ENCODE measurements around the gene NXNL2. TPM values are rescaled to one million over a fixed set of nuclear protein-coding genes. Genes with fewer than 3 reads are reported as not detected.

Gene NXNL2
- under 1 TPM; 0.15 to 0.22 TPM for polyA plus RNA-seq

DNA sequence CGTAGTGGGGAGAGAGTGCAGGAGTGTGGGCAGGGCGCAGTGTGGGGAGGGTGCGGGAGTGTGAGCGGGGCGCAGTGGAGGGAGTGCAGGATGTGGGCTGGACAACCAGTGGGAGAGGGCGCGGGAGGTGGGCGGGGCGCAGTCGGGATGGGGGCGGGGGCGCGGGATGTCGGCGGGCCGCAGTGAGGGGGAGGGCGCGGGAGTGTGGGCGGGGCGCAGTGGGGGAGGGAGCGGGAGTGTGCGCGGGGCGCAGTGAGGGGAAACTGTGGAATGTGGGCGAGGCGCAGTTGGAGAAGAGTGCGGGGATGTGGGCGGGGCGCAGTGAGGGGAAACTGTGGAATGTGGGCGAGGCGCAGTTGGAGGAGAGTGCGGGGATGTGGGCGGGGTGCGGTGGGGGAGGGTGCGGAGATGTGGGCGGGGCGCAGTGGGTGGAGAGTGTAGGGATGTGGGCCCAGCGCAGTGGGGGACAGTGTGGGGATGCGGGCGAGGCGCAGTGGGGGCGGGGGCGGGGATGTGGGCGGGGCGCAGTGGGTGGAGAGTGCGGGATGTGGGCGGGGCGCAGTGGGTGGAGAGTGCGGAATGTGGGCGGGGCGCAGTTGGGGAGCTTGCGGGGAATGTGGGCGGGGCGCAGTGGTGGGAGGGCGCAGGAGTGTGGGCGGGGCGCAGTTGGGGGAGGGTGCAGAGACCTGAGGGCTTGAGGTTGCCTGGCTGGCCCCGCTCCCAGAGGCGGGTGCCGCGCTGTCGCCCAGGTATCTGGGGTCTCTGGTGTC lies at the start of gene NXNL2:
NXNL2 (plus strand) TSS at position 723 of the 770 bp plus-strand sequence. CDS start 257 bp downstream, outside the sequence.
- Histone ChIP-seq H3K4me3 (ENCODE audit: low read depth in 1 of 2, low read length in 2 of 2) (peak within 1 kb of the TSS; percentile 37 to 49), H3K36me3 (ENCODE audit: control insufficient read depth in 2 of 2, insufficient read depth in 2 of 2, low read length in 1 of 2) (no peaks in the 10 kb centered on the region), H3K4me1 (ENCODE audit: control insufficient read depth in 2 of 2, insufficient read depth in 2 of 2, low read length in 1 of 2) (peaks cover 11% of the 10 kb centered on the region in 2 donors), H3K27ac (ENCODE audit: low read depth in 2 of 2, low read length in 1 of 2) (peak within 1 kb of the TSS; percentile 34 to 48), H3K27me3 (ENCODE audit: control insufficient read depth in 1 of 2, insufficient read depth in 2 of 2, low read length in 2 of 2) (peaks cover 0 to 3% of the 10 kb centered on the region in 2 donors), H3K9me3 (ENCODE audit: control insufficient read depth in 2 of 2, insufficient read depth in 1 of 2, low read depth in 1 of 2, low read length in 1 of 2) (no peaks in the 10 kb centered on the region)
- WGBS, 2 donors: 1 to 4% methylated on average over 46 to 62 of the region's 62 CpGs

DNA sequence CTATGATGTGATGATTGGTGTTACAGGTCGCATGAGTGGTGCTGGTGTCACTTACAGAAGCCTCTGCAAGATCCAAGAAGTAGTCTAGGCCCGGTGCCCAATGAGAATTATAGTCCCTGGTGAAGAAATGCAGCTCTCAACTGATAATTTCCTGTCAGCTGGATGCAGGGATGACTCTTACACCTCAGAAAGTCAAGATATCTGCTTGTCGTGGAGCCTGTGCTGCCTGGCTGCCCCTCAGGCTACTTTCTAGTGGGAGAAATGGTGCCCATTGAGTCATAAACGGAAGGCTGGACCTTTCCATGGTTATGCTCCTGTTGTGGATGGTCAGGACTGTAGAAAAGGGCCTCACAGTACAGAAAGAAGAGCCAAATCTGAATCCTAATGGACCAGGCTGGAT lies 46.8 kb upstream of the NXNL2 start:
- Histone ChIP-seq H3K4me1 (ENCODE audit: control insufficient read depth in 2 of 2, insufficient read depth in 2 of 2, low read length in 1 of 2) (no peaks in the 10 kb centered on the region), H3K27me3 (ENCODE audit: control insufficient read depth in 1 of 2, insufficient read depth in 2 of 2, low read length in 2 of 2) (no peaks in the 10 kb centered on the region), H3K9me3 (ENCODE audit: control insufficient read depth in 2 of 2, insufficient read depth in 1 of 2, low read depth in 1 of 2, low read length in 1 of 2) (no peaks in the 10 kb centered on the region), H3K36me3 (ENCODE audit: control insufficient read depth in 2 of 2, insufficient read depth in 2 of 2, low read length in 1 of 2) (no peaks in the 10 kb centered on the region), H3K27ac (ENCODE audit: low read depth in 2 of 2, low read length in 1 of 2) (no peak overlapping the region), H3K4me3 (ENCODE audit: low read depth in 1 of 2, low read length in 2 of 2) (no peak overlapping the region)
- WGBS, 2 donors: 91 to 96% methylated on average over 4 of the region's 4 CpGs

DNA sequence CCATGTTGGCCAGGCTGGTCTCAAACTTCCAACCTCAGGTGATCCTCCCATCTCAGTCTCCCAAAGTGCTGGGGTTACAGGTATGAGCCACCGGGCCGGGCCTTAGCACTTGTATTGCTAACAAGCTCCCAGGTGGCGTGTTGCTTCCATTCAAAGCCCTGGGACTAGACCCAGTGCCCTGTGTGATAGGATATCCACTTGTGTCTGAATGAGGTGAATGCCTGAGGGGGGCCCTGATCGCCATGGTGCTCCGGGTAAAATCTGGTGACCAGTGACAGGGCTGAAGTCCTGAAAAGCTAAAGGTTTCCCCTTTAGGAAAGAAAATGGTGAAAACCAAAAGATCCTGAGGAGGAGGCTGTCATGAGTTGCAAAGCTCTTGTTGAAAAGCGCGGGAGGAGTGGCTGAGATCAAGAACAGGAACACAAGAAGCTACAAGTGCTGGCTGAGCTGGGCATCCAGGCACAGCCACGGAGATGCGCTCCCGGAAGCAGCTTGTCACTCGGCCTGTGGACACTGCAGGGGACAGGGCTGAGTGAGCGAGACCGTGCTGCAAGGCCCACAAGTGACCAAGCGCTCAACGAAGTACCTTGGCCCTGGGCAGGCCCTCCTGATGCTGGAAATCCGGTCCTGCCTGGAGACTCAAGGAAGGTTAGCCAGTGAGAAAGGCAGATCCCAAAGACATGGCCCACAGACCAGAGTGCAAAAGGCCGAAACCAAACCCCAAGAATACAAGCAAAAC lies 39.8 kb upstream of the NXNL2 start:
- H3K27ac ChIP-seq (ENCODE audit: low read depth in 2 of 2, low read length in 1 of 2): no peak overlapping the region
- no peaks in the 10 kb centered on the region for H3K9me3 ChIP-seq (ENCODE audit: control insufficient read depth in 2 of 2, insufficient read depth in 1 of 2, low read depth in 1 of 2, low read length in 1 of 2)
- 94 to 95% methylated on average over 17 of the region's 17 CpGs for WGBS, 2 donors
- H3K4me3 ChIP-seq (ENCODE audit: low read depth in 1 of 2, low read length in 2 of 2): no peak overlapping the region
- no peaks in the 10 kb centered on the region for H3K36me3 ChIP-seq (ENCODE audit: control insufficient read depth in 2 of 2, insufficient read depth in 2 of 2, low read length in 1 of 2)
- H3K4me1 ChIP-seq (ENCODE audit: control insufficient read depth in 2 of 2, insufficient read depth in 2 of 2, low read length in 1 of 2): no peaks in the 10 kb centered on the region
- no peaks in the 10 kb centered on the region for H3K27me3 ChIP-seq (ENCODE audit: control insufficient read depth in 1 of 2, insufficient read depth in 2 of 2, low read length in 2 of 2)

DNA sequence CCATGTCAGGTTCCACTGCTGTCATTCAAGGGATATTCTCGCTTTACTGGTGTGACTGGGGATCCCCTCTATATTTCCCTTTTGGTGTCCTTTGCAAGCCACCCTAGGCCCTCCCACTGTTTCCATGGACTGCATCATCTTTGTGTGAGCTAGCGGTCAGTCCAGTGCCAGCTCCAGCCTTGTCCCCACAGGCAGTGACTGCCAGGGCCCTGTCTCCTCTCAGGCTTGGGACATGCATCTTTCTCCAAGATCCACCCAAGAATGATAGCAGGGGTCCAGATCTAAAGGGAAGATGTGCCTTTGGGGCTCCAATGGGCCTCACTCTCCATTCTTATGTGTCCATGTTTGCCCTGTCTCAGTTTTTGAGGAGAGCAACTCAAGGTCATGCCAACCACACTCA lies 37.8 kb upstream of the NXNL2 start:
- H3K4me3 ChIP-seq (ENCODE audit: low read depth in 1 of 2, low read length in 2 of 2): no peak overlapping the region
- H3K27me3 ChIP-seq (ENCODE audit: control insufficient read depth in 1 of 2, insufficient read depth in 2 of 2, low read length in 2 of 2): no peaks in the 10 kb centered on the region
- H3K9me3 ChIP-seq (ENCODE audit: control insufficient read depth in 2 of 2, insufficient read depth in 1 of 2, low read depth in 1 of 2, low read length in 1 of 2): no peaks in the 10 kb centered on the region
- no peaks in the 10 kb centered on the region for H3K4me1 ChIP-seq (ENCODE audit: control insufficient read depth in 2 of 2, insufficient read depth in 2 of 2, low read length in 1 of 2)
- no peak overlapping the region for H3K27ac ChIP-seq (ENCODE audit: low read depth in 2 of 2, low read length in 1 of 2)
- no peaks in the 10 kb centered on the region for H3K36me3 ChIP-seq (ENCODE audit: control insufficient read depth in 2 of 2, insufficient read depth in 2 of 2, low read length in 1 of 2)
- 92 to 100% methylated on average over 2 of the region's 2 CpGs for WGBS, 2 donors

DNA sequence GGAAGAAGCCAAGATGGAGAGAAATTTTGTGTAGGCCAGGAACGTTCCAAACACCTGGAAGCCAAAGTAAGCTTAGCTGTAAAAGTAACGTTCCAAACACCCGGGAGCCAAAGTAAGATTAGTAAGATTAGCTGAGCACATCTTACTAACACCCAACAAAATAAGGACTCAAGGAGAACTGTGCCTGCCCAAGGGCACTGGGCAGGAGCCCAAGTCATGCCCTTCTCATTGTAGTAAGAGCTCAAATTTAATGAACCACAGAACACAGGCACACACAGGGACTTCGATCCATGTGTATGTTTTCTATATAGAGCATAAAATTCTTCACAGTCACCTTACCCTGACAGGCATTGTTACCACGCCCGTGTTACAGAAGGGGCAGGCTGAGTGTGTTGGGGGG lies 36.1 kb upstream of the NXNL2 start:
- H3K36me3 ChIP-seq (ENCODE audit: control insufficient read depth in 2 of 2, insufficient read depth in 2 of 2, low read length in 1 of 2): no peaks in the 10 kb centered on the region
- H3K4me3 ChIP-seq (ENCODE audit: low read depth in 1 of 2, low read length in 2 of 2): no peak overlapping the region
- no peaks in the 10 kb centered on the region for H3K27me3 ChIP-seq (ENCODE audit: control insufficient read depth in 1 of 2, insufficient read depth in 2 of 2, low read length in 2 of 2)
- WGBS, 2 donors: 51 to 70% methylated on average over 6 of the region's 6 CpGs
- no peak overlapping the region for H3K27ac ChIP-seq (ENCODE audit: low read depth in 2 of 2, low read length in 1 of 2)
- no peaks in the 10 kb centered on the region for H3K4me1 ChIP-seq (ENCODE audit: control insufficient read depth in 2 of 2, insufficient read depth in 2 of 2, low read length in 1 of 2)
- H3K9me3 ChIP-seq (ENCODE audit: control insufficient read depth in 2 of 2, insufficient read depth in 1 of 2, low read depth in 1 of 2, low read length in 1 of 2): peaks cover 0 to 4% of the 10 kb centered on the region in 2 donors

DNA sequence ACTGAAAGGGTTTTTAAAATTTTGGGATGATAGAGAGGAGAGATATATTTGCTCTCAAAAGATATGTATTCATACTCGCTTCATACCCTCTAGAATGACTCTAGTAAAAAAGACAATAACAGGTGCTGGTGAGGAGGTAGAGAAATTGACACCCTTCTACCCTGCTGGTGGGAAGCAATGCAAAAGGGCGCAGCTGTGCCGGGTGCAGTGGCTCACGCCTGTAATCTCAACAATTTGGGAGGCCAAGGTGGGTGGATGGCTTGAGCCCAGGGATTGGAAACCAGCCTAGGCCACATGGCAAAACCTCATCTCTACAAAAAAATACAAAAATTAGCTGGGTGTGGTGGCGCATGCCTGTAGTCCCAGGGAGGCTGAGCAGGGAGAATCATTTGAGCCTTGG lies 33.9 kb upstream of the NXNL2 start:
- H3K36me3 ChIP-seq (ENCODE audit: control insufficient read depth in 2 of 2, insufficient read depth in 2 of 2, low read length in 1 of 2): no peaks in the 10 kb centered on the region
- no peak overlapping the region for H3K4me3 ChIP-seq (ENCODE audit: low read depth in 1 of 2, low read length in 2 of 2)
- 93 to 95% methylated on average over 5 of the region's 5 CpGs for WGBS, 2 donors
- H3K27ac ChIP-seq (ENCODE audit: low read depth in 2 of 2, low read length in 1 of 2): no peak overlapping the region
- H3K27me3 ChIP-seq (ENCODE audit: control insufficient read depth in 1 of 2, insufficient read depth in 2 of 2, low read length in 2 of 2): no peaks in the 10 kb centered on the region
- no peaks in the 10 kb centered on the region for H3K4me1 ChIP-seq (ENCODE audit: control insufficient read depth in 2 of 2, insufficient read depth in 2 of 2, low read length in 1 of 2)
- peaks cover 0 to 4% of the 10 kb centered on the region in 2 donors for H3K9me3 ChIP-seq (ENCODE audit: control insufficient read depth in 2 of 2, insufficient read depth in 1 of 2, low read depth in 1 of 2, low read length in 1 of 2)

DNA sequence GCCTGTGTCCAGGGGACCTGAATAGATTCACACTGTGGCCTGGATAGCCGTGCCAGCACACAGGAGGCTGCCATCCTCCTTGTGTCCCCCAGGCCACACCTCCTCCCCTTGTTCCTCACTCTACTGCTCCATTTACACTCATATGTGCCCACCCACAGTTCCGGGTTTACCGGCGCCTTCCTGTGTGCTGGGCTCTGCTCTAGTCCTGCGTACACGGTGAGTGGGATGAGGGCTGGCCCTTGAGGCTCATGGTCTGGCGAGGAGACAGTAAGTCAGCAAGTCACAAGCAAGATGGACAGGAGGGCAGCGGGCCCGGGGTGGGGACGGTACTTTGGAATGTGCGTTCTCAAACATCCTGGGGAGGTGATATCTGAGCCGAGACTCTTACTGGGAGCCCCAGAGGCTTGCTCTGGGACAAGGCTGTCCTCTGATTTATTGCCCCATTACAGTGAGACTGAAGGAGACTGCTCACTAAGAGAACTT lies 32.4 kb upstream of the NXNL2 start:
- Histone ChIP-seq H3K9me3 (ENCODE audit: control insufficient read depth in 2 of 2, insufficient read depth in 1 of 2, low read depth in 1 of 2, low read length in 1 of 2) (peaks cover 0 to 4% of the 10 kb centered on the region in 2 donors), H3K4me3 (ENCODE audit: low read depth in 1 of 2, low read length in 2 of 2) (no peak overlapping the region), H3K27me3 (ENCODE audit: control insufficient read depth in 1 of 2, insufficient read depth in 2 of 2, low read length in 2 of 2) (no peaks in the 10 kb centered on the region), H3K4me1 (ENCODE audit: control insufficient read depth in 2 of 2, insufficient read depth in 2 of 2, low read length in 1 of 2) (no peaks in the 10 kb centered on the region), H3K27ac (ENCODE audit: low read depth in 2 of 2, low read length in 1 of 2) (no peak overlapping the region), H3K36me3 (ENCODE audit: control insufficient read depth in 2 of 2, insufficient read depth in 2 of 2, low read length in 1 of 2) (no peaks in the 10 kb centered on the region)
- 81 to 84% methylated on average over 12 of the region's 12 CpGs for WGBS, 2 donors

DNA sequence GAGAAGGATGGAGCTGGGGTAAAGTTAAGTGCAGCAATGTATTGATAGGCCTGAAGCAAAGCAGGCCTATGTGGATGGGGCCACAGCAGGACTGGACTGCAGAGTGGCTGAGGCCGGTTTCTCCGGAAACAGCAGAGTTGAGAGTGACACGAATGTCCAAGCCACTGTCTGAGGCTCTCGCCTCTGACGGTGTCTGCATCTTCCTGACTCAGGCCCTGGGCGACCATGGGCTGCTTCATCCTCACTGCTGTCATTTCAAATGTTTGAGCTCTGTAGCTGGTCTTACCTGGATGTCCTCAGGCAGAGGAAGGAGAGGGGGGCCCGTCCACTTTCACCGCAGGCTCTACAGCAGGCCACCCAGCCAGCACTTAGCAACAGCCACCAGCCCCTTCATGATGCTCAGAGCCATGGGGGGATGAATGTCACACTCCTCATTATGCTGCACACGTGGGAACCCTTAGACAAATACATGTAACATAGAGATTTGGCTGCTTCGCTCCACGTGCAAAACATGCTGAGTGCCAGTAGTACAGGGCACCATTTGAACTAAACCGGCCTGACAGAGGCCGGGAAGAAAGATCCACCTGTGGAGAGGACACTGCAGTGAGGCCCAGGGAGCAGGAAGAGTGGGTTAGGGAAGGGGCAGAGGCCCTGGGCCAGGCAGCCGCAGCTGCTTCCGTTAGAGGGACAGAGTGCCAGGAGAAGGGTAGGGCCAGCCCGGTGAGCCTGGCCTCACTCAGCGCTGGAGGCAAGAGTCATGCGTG lies 31.7 kb upstream of the NXNL2 start:
- Histone ChIP-seq H3K4me1 (ENCODE audit: control insufficient read depth in 2 of 2, insufficient read depth in 2 of 2, low read length in 1 of 2) (no peaks in the 10 kb centered on the region), H3K9me3 (ENCODE audit: control insufficient read depth in 2 of 2, insufficient read depth in 1 of 2, low read depth in 1 of 2, low read length in 1 of 2) (peaks cover 0 to 4% of the 10 kb centered on the region in 2 donors), H3K36me3 (ENCODE audit: control insufficient read depth in 2 of 2, insufficient read depth in 2 of 2, low read length in 1 of 2) (no peaks in the 10 kb centered on the region), H3K4me3 (ENCODE audit: low read depth in 1 of 2, low read length in 2 of 2) (no peak overlapping the region), H3K27me3 (ENCODE audit: control insufficient read depth in 1 of 2, insufficient read depth in 2 of 2, low read length in 2 of 2) (no peaks in the 10 kb centered on the region), H3K27ac (ENCODE audit: low read depth in 2 of 2, low read length in 1 of 2) (no peak overlapping the region)
- 90 to 93% methylated on average over 18 of the region's 18 CpGs for WGBS, 2 donors
